GM19193 (cell line): ENCODE data around the gene CCDC12.

ENCODE experiments used
- POLR2A ChIP-seq: IDR thresholded peaks from 4 replicates; pipeline ENCODE4 v1.6.1; 2011; ENCODE audit not compliant: insufficient read depth, insufficient read length; ENCODE audit errors: extremely low read depth

Gene CCDC12

GRCh38 chr3:46912986-46913385 lies 63.6 kb downstream of the CCDC12 start:
- no peak for TF ChIP-seq POLR2A

- TF ChIP-seq POLR2A = no peak
These were observed 66.3 kb downstream of the CCDC12 start for GRCh38 chr3:46910166-46910760.

- no peak for TF ChIP-seq POLR2A
These were observed 66.9 kb downstream of the CCDC12 start for GRCh38 chr3:46909535-46910161.

- TF ChIP-seq POLR2A = no peak
These were observed 67.5 kb downstream of the CCDC12 start for GRCh38 chr3:46908986-46909534.

- TF ChIP-seq POLR2A = no peak
These were observed 68.1 kb downstream of the CCDC12 start for GRCh38 chr3:46908294-46908985.

- TF ChIP-seq POLR2A = no peak
These were observed 68.6 kb downstream of the CCDC12 start for GRCh38 chr3:46907960-46908293.

- TF ChIP-seq POLR2A = no peak
These were observed 69.3 kb downstream of the CCDC12 start for GRCh38 chr3:46907271-46907670.

GRCh38 chr3:46906471-46907058 lies 70.0 kb downstream of the CCDC12 start:
- no peak for TF ChIP-seq POLR2A

GRCh38 chr3:46905661-46906451 lies 70.7 kb downstream of the CCDC12 start:
- no peak for TF ChIP-seq POLR2A

- TF ChIP-seq POLR2A = no peak
These were observed 71.4 kb downstream of the CCDC12 start for GRCh38 chr3:46905213-46905560.

- TF ChIP-seq POLR2A = no peak
These were observed 72.0 kb downstream of the CCDC12 start for GRCh38 chr3:46904303-46905212.

- no peak for TF ChIP-seq POLR2A
These were observed 72.9 kb downstream of the CCDC12 start for GRCh38 chr3:46903341-46904302.

GRCh38 chr3:46902188-46902631 lies 74.3 kb downstream of the CCDC12 start:
- TF ChIP-seq POLR2A = no peak
